Measurements from ENCODE around the gene RBMS3. TPM values are rescaled to one million over a fixed set of nuclear protein-coding genes. Genes with fewer than 3 reads are reported as not detected.

Gene RBMS3
- total and polyA plus RNA-seq, 2 of the 8 experiments (the other 6 are each of a cell fraction or from before 2014, with no cell fraction given), result 3.7 to 6.9 TPM

DNA sequence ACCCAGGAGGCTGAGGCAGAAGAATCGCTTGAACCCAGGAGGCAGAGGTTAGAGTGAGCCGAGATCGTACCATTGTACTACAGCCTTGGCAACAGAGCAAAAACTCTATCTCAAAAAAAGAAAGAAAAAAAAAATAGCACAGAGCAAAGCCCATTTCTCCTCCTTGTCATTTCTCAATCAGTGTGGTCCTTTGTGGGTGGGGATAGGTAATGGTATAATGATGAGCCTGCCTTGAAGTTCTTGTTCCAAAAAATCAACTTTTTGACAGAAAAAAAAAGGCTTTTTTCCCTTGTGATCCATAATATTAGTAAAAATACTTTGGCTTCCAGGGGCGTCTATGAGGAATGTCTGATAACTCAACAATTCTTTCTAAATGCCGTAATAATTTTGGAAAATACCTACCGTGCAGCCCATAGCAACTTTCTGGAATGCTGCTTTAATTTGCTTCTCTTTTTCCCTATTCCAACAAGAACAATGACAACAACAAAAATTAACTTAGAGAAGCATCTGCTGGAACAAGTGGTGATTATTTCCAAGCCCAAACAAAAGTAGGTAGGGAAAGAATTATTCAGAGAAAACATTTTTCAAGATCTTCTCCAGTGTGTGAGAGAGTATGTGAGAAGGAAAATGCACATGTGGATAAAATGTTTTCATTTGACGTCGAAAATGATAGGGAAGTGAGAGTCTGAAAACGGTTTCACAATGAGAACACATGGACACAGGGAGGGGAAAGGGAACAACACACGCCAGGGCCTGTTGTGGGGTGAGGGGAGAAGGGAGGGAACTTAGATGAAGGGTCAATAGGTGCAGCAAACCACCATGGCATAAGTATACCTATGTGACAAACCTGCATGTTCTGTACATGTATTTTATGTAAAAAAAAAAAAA is 337.8 kb downstream of the RBMS3 start (continued):
- TF ChIP-seq SIN3A (conservative IDR thresholded peaks at IDR 0.05 in 1 of 2, IDR thresholded peaks at IDR 0.05 in 1 of 2; ENCODE audit: low read depth in 1 of 2, low read length in 2 of 2) (no peak), SRF (IDR thresholded peaks at IDR 0.05; ENCODE audit: low read depth, low read length) (no peak), TBP (IDR thresholded peaks at IDR 0.05; ENCODE audit: low read depth, low read length) (no peak)
